ENCODE measurements around the gene CERS3.

CERS3 gene

GRCh38 chr15:100526027-100526481, 2.7 kb downstream of the CERS3 start:
- no peak for DNase-seq

- DNase-seq: no peak
Observed at GRCh38 chr15:100525436-100525835, 3.3 kb downstream of the CERS3 start.

- no peak for DNase-seq
Observed at GRCh38 chr15:100524326-100524725, 4.4 kb downstream of the CERS3 start.

- DNase-seq: no peak
Observed at GRCh38 chr15:100521907-100522306, 6.8 kb downstream of the CERS3 start.

- no peak for DNase-seq
Observed at GRCh38 chr15:100520132-100520921, 8.4 kb downstream of the CERS3 start.

GRCh38 chr15:100517846-100518245, 10.9 kb downstream of the CERS3 start:
- no peak for DNase-seq

GRCh38 chr15:100516643-100517512, 11.9 kb downstream of the CERS3 start:
- DNase-seq: no peak

GRCh38 chr15:100515758-100516157, 13.0 kb downstream of the CERS3 start:
- DNase-seq: no peak

GRCh38 chr15:100508641-100509300, 20.0 kb downstream of the CERS3 start:
- no peak for DNase-seq

GRCh38 chr15:100502651-100503050, 26.1 kb downstream of the CERS3 start:
- no peak for DNase-seq

- DNase-seq: no peak
Observed at GRCh38 chr15:100501117-100501516, 27.6 kb downstream of the CERS3 start.

- no peak for DNase-seq
Observed at GRCh38 chr15:100500226-100500990, 28.3 kb downstream of the CERS3 start.

- no peak for DNase-seq
Observed at GRCh38 chr15:100495861-100496260, 32.9 kb downstream of the CERS3 start.

- no peak for DNase-seq
Observed at GRCh38 chr15:100493213-100493612, 35.5 kb downstream of the CERS3 start.

GRCh38 chr15:100484443-100484842, 44.3 kb downstream of the CERS3 start:
- no peak for DNase-seq

- DNase-seq: no peak
Observed at GRCh38 chr15:100483370-100483769, 45.4 kb downstream of the CERS3 start.

- DNase-seq: no peak
Observed at GRCh38 chr15:100476805-100477204, 51.9 kb downstream of the CERS3 start.

- no peak for DNase-seq
Observed at GRCh38 chr15:100472736-100473135, 56.0 kb downstream of the CERS3 start.

- no peak for DNase-seq
Observed at GRCh38 chr15:100471933-100472332, 56.8 kb downstream of the CERS3 start.

GRCh38 chr15:100468285-100468684, 60.5 kb downstream of the CERS3 start:
- DNase-seq: no peak

- no peak for DNase-seq
Observed at GRCh38 chr15:100466073-100466472, 62.7 kb downstream of the CERS3 start.

GRCh38 chr15:100464888-100465287, 63.9 kb downstream of the CERS3 start:
- no peak for DNase-seq

- DNase-seq: no peak
Observed at GRCh38 chr15:100464256-100464655, 64.5 kb downstream of the CERS3 start.
